ENCODE measurements around the gene APBB1. TPM values are rescaled to one million over a fixed set of nuclear protein-coding genes. Genes with fewer than 3 reads are reported as not detected.

The APBB1 gene
- total RNA-seq, 1 experiment from 2014 or later = 83.8 TPM

- no TSS peak for BruUV-seq (replicated peaks)
- no peak for TF ChIP-seq CTCF (conservative IDR thresholded peaks at IDR 0.05; ENCODE audit: low read depth, low read length)
- TF ChIP-seq EZH2 (IDR thresholded peaks at IDR 0.05; ENCODE audit: borderline replicate concordance, low read depth, low read length, poor library complexity, severe bottlenecking) = no peak
- no peak overlapping the region for H3K4me3 ChIP-seq (ENCODE audit: low read depth, low read length, poor library complexity, severe bottlenecking)
- H3K4me1 ChIP-seq (ENCODE audit: insufficient read depth, low read length, poor library complexity, severe bottlenecking) = no peaks in the 10 kb centered on the region
- POLR2A ChIA-PET (ENCODE audit: low non-redundant PET) = no interaction called here
- CTCF ChIA-PET = no interaction called here
- no peak for DNase-seq (ENCODE audit: low spot score)
- no peak overlapping the region for H3K27ac ChIP-seq (ENCODE audit: low read depth, low read length, poor library complexity, severe bottlenecking)
- H3K9me3 ChIP-seq (ENCODE audit: low read depth, low read length, poor library complexity, severe bottlenecking) = no peaks in the 10 kb centered on the region
- no peaks in the 10 kb centered on the region for H3K27me3 ChIP-seq (replicated peaks; ENCODE audit: insufficient read depth, low read depth, low read length, poor library complexity)
- no peaks in the 10 kb centered on the region for H3K36me3 ChIP-seq (ENCODE audit: insufficient read depth, low read length, poor library complexity, severe bottlenecking)
- intact Hi-C loops (cut with micrococcal nuclease; ENCODE audit: unreplicated experiment) = no loop called here
These were observed 15.2 kb upstream of the APBB1 start for GRCh38 chr11:6433998-6434660.

- ChIA-PET CTCF (no interaction called here), POLR2A (ENCODE audit: low non-redundant PET) (no interaction called here)
- BruUV-seq (replicated peaks) = no TSS peak
- no peak for DNase-seq (ENCODE audit: low spot score)
- H3K27me3 ChIP-seq (replicated peaks; ENCODE audit: insufficient read depth, low read depth, low read length, poor library complexity) = no peaks in the 10 kb centered on the region
- no peaks in the 10 kb centered on the region for H3K9me3 ChIP-seq (ENCODE audit: low read depth, low read length, poor library complexity, severe bottlenecking)
- no peaks in the 10 kb centered on the region for H3K4me1 ChIP-seq (ENCODE audit: insufficient read depth, low read length, poor library complexity, severe bottlenecking)
- H3K4me3 ChIP-seq (ENCODE audit: low read depth, low read length, poor library complexity, severe bottlenecking) = no peak overlapping the region
- no peaks in the 10 kb centered on the region for H3K36me3 ChIP-seq (ENCODE audit: insufficient read depth, low read length, poor library complexity, severe bottlenecking)
- no peak overlapping the region for H3K27ac ChIP-seq (ENCODE audit: low read depth, low read length, poor library complexity, severe bottlenecking)
- intact Hi-C loops (cut with micrococcal nuclease; ENCODE audit: unreplicated experiment) = no loop called here
- TF ChIP-seq EZH2 (IDR thresholded peaks at IDR 0.05; ENCODE audit: borderline replicate concordance, low read depth, low read length, poor library complexity, severe bottlenecking) = no peak
- TF ChIP-seq CTCF (conservative IDR thresholded peaks at IDR 0.05; ENCODE audit: low read depth, low read length) = no peak
These were observed 13.0 kb upstream of the APBB1 start for GRCh38 chr11:6431861-6432260.

- BruUV-seq (replicated peaks) = no TSS peak
- H3K27me3 ChIP-seq (replicated peaks; ENCODE audit: insufficient read depth, low read depth, low read length, poor library complexity) = no peaks in the 10 kb centered on the region
- no peak overlapping the region for H3K4me3 ChIP-seq (ENCODE audit: low read depth, low read length, poor library complexity, severe bottlenecking)
- ChIA-PET POLR2A (ENCODE audit: low non-redundant PET) (no interaction called here), CTCF (no interaction called here)
- intact Hi-C loops (cut with micrococcal nuclease; ENCODE audit: unreplicated experiment) = no loop called here
- no peak for DNase-seq (ENCODE audit: low spot score)
- TF ChIP-seq CTCF (conservative IDR thresholded peaks at IDR 0.05; ENCODE audit: low read depth, low read length) = no peak
- no peak for TF ChIP-seq EZH2 (IDR thresholded peaks at IDR 0.05; ENCODE audit: borderline replicate concordance, low read depth, low read length, poor library complexity, severe bottlenecking)
- no peaks in the 10 kb centered on the region for H3K9me3 ChIP-seq (ENCODE audit: low read depth, low read length, poor library complexity, severe bottlenecking)
- H3K36me3 ChIP-seq (ENCODE audit: insufficient read depth, low read length, poor library complexity, severe bottlenecking) = no peaks in the 10 kb centered on the region
- H3K4me1 ChIP-seq (ENCODE audit: insufficient read depth, low read length, poor library complexity, severe bottlenecking) = no peaks in the 10 kb centered on the region
- H3K27ac ChIP-seq (ENCODE audit: low read depth, low read length, poor library complexity, severe bottlenecking) = no peak overlapping the region
These were observed 8.6 kb upstream of the APBB1 start for GRCh38 chr11:6427516-6427915.

All from A673 (cell line).